A549 treated with DMSO at 1 μM for 4 hours (cell line): ENCODE measurements around the gene THEM5. TPM values are rescaled to one million over a fixed set of nuclear protein-coding genes. Genes with fewer than 3 reads are reported as not detected.

ENCODE experiments used
- total RNA-seq: library from RNA; stranded (reverse); fragments of 200-300 nt; extraction: Qiagen RNA extraction; gene quantifications from 5 replicates; pipeline ENCODE4 v1.2.3, GENCODE V29; 2022; ENCODE audit warnings: low read depth

Gene THEM5, protein sequence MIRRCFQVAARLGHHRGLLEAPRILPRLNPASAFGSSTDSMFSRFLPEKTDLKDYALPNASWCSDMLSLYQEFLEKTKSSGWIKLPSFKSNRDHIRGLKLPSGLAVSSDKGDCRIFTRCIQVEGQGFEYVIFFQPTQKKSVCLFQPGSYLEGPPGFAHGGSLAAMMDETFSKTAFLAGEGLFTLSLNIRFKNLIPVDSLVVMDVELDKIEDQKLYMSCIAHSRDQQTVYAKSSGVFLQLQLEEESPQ
- total RNA-seq = not detected in 5 replicates

DNA sequence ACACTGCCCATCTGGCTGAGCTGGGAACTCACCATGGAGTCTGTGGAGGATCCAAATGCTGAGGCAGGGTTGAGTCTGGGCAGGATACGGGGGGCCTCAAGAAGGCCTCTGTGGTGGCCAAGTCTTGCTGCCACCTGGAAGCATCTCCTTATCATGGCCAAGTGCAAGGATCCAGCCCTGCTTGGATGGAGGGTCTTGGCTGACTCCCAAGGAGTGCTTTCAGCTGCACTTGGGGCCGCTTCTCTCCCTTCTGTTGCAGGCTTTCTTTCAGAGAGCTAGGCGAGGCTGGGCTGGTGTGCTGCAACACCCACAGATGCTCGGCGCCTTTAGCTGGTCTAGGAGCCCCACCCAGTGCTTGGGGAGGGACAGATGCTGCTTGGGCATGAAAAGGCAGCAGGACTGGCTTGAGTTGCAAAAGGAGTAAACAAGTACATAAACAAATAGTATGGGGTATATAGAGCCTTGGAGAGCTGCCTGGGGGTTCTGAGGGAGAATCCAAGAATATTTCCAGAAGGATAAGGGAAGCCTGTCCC lies at the start of gene THEM5:
Gene THEM5, minus strand, starts transcription at position 302 of the 533 bp plus-strand sequence. Its CDS starts 147 bp downstream, at position 155.

DNA sequence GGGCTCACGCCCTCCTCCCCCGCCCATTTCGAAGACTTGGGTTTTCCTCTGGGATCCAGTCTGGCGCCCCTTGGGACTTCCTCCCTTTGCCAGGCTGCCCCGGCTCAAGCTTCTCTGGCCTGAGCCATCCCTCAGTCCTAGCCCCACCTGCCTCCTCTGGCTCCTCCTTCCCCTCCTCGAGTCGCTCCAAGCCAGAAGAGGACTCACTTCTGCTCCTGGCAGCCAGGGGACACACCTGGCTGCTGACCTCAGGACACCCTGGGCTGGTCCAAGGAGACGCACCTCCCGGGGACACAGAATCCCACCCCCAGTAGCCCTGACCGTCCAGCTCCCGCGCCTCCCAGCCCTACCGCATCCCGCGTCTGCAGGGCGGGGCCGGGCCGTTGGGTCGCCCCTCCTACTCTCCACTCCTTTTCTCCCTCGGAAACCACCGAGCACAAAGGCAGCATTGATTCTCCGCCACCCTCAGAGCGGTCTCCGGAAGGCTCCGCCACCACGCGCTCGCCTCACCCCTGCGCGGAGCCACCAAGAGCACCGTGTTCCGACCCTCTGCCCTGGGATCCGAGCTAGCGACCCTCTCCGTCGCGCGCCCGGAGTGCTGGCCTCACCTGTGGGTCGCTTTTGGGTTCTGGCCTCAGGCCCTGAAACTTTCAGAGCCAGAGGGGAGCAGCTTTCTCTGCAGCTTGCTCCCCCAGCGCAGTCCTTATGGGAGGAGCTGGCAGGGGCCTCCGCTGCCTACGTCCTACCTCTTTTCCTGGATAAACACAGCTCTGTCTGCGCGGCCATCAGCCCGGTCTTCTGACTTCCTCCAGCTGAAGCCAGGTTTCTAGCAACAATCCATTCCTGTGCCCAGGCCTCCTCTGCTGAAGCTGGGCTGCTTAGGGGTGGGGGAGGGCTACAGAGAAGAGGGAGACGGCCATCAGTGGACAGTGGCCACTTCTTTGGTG lies 13.8 kb downstream of the THEM5 start, which contains the start of gene C2CD4D:
Gene C2CD4D, minus strand, starts transcription at position 364 of the 947 bp plus-strand sequence. CDS start 831 bp downstream, outside the sequence.

DNA sequence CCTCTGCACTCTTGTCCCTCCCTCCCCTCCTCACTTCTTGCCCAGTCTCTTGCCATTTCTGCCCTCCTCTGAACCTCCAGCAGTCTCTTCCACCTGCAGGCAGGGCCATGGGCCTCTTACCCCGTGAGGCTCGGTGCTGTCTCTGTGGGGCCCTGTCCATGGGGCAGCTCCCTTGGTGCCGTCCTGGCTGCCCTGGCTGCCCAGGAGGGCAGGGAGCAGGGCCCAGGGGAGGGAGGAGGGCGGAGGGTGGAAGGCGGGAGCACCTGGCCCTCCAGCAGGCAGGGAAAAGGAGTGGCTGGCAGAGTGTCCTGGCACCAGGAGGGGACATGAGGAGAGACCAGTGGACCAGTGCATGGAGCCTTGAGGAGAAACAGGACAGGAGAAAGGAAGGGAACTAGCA lies 21.9 kb downstream of the THEM5 start, which contains the start of gene RORC:
Gene RORC, minus strand, starts transcription at position 198 of the 400 bp plus-strand sequence. Its CDS starts 38 bp downstream, at position 160.

DNA sequence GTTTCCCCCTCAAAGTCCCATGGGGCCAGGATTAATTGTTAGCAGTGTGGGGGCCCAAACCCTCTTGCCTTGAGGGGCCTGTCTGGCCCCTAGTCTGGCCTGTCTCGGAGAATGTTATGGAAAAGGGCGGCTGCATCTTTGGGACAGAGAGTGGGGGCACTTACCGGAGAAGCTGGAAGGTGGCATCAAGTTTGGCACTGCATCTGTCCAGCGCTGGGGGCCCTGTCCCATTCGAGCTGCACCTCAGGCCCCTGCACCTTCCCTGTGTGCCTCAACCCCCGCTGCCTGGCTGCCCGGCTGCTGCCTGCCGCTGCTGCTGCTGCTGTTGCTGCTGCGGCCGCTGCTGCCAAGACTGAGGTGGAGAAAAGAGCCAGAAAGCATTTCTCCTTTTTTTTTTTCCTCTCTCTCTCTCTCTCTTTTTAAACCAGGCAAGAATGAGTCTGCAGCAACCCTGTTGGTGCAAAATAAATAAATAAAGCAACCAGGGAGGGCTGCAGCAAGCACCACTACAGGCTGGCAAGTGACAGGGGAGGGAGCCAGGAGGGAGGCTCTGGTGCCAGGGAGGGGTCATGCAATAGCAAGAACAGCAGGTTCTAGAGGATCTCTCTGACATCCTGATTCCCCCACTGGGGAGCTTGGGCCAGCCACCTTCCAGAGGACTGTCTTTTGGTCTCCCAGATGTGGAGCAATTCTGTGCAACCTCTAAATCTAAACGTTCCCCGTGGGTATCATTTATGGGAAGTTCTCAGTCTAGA lies 48.3 kb downstream of the THEM5 start, which contains the start of gene LINGO4:
Gene LINGO4, minus strand, starts transcription at position 354 of the 755 bp plus-strand sequence. CDS start 2,715 bp downstream, outside the sequence.

Other genes starting within 250 kb of the THEM5 start
- gene SNX27, start 241.7 kb downstream of the THEM5 start, total RNA-seq = 8.6 to 10.3 TPM (median 9.5 TPM) in 5 replicates
- 0.03 TPM in 1 of 5 replicates, not detected in the others for gene CELF3, start 136.9 kb downstream of the THEM5 start, total RNA-seq
- not detected in 5 replicates for gene RIIAD1, start 132.2 kb downstream of the THEM5 start, total RNA-seq
- 71.6 to 87.0 TPM (median 84.6 TPM) in 5 replicates for gene MRPL9, start 90.2 kb downstream of the THEM5 start, total RNA-seq
- 5.2 to 6.9 TPM (median 6.5 TPM) in 5 replicates for gene TDRKH, start 63.2 kb downstream of the THEM5 start, total RNA-seq
- gene LINGO4, start 48.3 kb downstream of the THEM5 start, total RNA-seq = not detected in 5 replicates
- 0.02 to 0.07 TPM (median 0.03 TPM) in 3 of 5 replicates, not detected in the others for gene RORC, start 21.9 kb downstream of the THEM5 start, total RNA-seq
- not detected in 5 replicates for gene C2CD4D, start 13.9 kb downstream of the THEM5 start, total RNA-seq
- 13.3 to 15.5 TPM (median 13.8 TPM) in 5 replicates for gene THEM4, start 55.8 kb upstream of the THEM5 start, total RNA-seq
- 1,693 to 2,312 TPM (median 1,909 TPM) in 5 replicates for gene S100A10, start 140.1 kb upstream of the THEM5 start, total RNA-seq
- gene S100A11, start 183.3 kb upstream of the THEM5 start, total RNA-seq = 1,732 to 1,898 TPM (median 1,814 TPM) in 5 replicates
- gene TCHHL1, start 235.4 kb upstream of the THEM5 start, total RNA-seq = not detected in 5 replicates